HG02943 (cell line): ENCODE results near the gene SLC6A9.

ENCODE experiments used
- ATAC-seq: cut with Tn5 transposase; IDR thresholded peaks from one replicate; pipeline ENCODE4 v1.9.1; 2021; ENCODE audit warnings: mild to moderate bottlenecking, low read depth, moderate library complexity; ENCODE audit not compliant: unreplicated experiment

SLC6A9 gene

GRCh38 chr1:44049839-44050238 lies 18.6 kb upstream of the SLC6A9 start:
- ATAC-seq = no peak

GRCh38 chr1:44048532-44049215 lies 17.4 kb upstream of the SLC6A9 start:
- ATAC-seq = no peak

- no peak for ATAC-seq
These were observed 15.9 kb upstream of the SLC6A9 start for GRCh38 chr1:44047131-44047530.

DNA sequence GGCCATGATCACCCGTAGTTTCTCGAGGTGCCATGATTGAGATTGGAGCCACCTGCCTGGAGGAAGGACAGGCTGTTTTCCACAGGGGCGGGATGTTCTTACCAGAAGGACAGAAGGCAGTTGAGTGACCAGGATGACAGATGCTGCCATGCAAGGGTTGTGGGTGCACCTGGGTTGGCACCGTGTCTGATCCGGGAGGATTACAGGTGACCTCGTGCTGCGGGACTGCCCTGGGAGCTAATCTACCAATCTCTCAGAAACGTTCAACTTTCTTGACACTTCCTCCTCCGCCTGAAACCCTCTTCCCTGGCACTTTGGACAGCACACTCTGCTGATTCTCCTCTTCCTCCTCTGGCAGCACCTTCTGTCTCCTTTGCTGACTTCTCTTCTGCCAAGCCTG lies 13.8 kb upstream of the SLC6A9 start:
- ATAC-seq = no peak

- no peak for ATAC-seq
These were observed 13.0 kb upstream of the SLC6A9 start for GRCh38 chr1:44044071-44044801.

DNA sequence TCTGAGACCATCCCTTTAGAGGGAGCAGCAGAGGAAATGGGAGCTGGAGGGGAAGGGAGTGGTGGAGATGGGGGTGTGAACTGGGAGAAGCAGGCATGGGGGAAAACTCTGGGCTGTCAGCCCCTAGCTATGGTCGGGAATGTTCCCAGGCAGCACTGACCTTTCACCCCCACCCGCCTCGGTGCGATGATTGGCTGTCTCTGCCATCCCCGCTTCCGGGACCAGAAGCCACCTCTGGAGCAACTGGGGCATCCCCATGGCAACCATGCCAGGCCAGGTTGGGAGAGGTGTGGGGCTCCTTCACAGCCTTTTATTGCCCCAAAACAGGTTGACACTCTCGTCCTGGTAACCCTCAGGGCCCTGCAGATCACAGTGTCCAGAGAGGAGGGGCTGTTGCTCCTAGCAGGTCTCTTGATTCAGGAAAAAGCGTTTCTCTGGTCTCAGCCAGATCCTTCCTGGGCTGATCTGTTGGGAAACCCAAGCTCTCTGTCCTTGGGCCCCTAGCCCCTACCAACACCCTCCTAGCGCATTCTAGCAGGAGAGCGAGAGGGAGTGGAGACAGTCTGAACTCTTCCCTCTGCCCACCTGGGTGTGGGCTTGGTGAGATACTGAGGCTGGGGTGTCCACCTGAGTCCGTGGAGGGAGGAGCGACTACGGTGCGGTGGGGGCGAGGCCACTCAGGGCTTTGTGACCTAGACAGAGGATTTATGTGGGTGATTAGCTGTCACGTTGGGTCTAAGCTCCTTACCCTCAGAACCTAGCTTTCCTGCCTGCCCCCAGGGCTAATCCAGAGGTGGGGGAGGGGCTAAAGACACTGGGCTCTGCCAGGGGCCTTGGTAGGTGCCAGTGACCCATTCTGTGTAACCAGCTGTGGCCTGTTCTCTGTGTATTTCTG lies 12.2 kb upstream of the SLC6A9 start:
- no peak for ATAC-seq

- no peak for ATAC-seq
These were observed 9.6 kb upstream of the SLC6A9 start for GRCh38 chr1:44040846-44041245.

GRCh38 chr1:44040418-44040817 lies 9.2 kb upstream of the SLC6A9 start:
- ATAC-seq = no peak

GRCh38 chr1:44038876-44039657 lies 7.8 kb upstream of the SLC6A9 start:
- ATAC-seq = no peak

DNA sequence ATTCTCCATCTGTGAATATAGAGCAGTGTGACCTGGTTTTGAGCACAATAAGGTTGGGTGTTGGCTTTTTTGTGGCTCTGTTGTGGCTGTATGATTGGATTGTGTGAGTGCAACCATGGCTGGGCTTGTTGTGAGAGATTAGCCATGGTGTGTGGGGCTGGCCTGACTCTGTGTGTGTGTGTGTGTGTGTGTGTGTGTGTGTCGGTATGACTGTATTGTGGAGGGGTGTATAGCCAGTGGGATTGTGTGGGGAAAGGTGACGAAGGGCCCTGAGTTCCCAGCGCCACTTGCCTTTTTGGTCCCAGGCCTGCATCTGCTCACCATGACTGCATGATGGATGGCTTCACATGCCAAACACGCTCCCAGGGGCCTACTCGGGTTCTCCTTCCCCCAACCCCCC lies 5.9 kb upstream of the SLC6A9 start:
- ATAC-seq = no peak

DNA sequence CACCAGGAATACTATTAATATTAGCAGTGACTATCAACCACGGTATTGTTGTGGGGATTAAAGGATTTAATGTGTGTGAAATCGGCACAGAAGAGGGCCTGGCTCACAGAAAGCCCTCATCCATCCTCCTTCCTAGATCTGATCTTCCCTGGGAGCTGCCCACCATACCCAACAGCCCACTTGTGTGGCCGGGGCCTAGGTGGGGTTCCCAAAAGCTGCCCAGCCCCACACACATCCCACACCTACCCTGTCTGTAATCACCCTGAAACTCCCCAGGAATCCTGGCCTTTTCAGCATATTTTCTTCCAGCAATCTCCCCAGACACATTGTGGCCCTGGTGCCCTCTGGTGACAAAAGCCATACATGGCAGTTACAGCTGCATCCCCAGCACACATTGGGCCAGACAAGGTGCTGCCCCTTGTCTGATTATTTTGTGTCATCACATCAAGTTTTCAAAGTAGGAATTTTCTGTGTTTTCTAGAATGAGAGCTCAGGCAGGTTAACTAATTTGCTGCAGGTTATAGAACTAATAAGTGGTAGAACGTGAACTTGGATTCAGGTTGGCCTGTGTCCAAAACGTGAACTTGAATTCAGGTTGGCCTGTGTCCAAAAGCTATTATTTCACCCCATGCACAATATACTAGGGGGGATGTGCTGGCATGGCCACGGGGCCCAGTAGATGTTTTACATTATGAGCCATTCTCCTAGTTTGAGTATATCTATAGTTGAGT lies 5.3 kb upstream of the SLC6A9 start:
- ATAC-seq = no peak

- no peak for ATAC-seq
These were observed 4.6 kb upstream of the SLC6A9 start for GRCh38 chr1:44035726-44036408.

GRCh38 chr1:44034976-44035716 lies 3.9 kb upstream of the SLC6A9 start:
- no peak for ATAC-seq

- ATAC-seq = no peak
These were observed 3.2 kb upstream of the SLC6A9 start for GRCh38 chr1:44034423-44034822.

DNA sequence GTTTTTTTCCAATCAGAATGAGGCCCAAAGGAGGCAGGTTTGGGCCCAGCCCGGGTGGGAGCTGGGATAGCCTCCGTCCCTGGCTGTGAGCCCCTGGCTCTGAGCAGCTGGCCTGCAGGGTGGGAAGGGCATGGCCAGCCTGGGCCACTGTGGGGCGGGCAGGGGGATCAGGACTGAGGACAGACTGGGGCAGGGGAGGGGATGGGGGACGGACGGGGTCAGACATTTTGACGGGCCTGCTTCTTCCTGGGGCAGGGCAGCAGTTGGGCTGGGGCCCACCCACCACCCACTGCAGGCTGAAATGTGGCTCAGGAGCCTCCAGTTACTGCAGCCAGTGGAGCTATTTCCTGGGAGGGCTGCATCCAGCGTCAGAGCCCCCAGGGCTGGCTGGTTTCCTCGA lies 2.5 kb upstream of the SLC6A9 start:
- no peak for ATAC-seq

- no peak for ATAC-seq
These were observed 1.8 kb upstream of the SLC6A9 start for GRCh38 chr1:44033041-44033575.

DNA sequence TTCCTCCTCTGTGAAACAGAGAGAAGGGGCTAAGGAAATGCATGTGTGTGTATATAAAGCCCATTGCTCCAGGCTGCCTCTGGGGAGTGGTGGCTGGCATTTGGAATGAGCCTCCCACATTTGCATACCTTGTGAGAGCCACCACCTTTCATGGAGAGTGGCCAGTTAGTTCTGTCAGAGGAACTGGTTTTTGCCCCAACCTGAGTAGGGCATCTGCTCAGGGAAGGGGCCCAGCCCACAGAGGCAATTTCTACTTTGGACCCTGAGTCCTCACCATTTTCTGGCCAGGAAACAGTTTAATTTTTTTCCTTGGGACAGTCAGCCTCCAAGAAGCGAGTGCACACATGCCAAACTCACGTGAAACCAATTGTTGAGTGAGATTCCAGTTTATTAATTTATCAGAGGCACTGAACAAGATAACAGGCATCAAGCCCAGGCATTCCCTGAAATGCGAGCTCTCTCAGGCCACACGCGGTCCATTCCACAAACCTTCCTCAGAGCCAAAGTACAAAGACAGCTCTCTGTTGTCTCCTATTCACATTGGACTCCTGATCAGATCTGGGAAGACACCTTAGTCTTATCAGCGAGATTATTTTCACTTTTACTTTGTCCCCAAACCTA lies 1.0 kb upstream of the SLC6A9 start:
- no peak for ATAC-seq
